GM18867 (cell line): Measurements from ENCODE around the gene HTRA2.

Experiments used
- ATAC-seq: cut with Tn5 transposase; IDR thresholded peaks from one replicate; pipeline ENCODE4 v1.9.1; 2021; ENCODE audit warnings: mild to moderate bottlenecking, moderate library complexity; ENCODE audit not compliant: unreplicated experiment

HTRA2 gene

GRCh38 chr2:74515271-74515980, 14.3 kb upstream of the HTRA2 start:
- ATAC-seq = no peak

GRCh38 chr2:74515981-74516633, 13.6 kb upstream of the HTRA2 start:
- ATAC-seq = no peak

GRCh38 chr2:74516650-74517049, 13.1 kb upstream of the HTRA2 start:
- no peak for ATAC-seq

- ATAC-seq = no peak
Measured at GRCh38 chr2:74522516-74522915, 7.2 kb upstream of the HTRA2 start.

GRCh38 chr2:74524005-74524404, 5.7 kb upstream of the HTRA2 start:
- ATAC-seq = no peak

- ATAC-seq = no peak
Measured at GRCh38 chr2:74524955-74525716, 4.6 kb upstream of the HTRA2 start.

GRCh38 chr2:74525717-74526648, 3.8 kb upstream of the HTRA2 start, which contains the start of gene DQX1:
Gene DQX1 (minus strand): TSS chr2:74526231. CDS start chr2:74525729, 502 bp downstream.
- ATAC-seq = no peak

GRCh38 chr2:74526649-74527230, 3.0 kb upstream of the HTRA2 start:
- ATAC-seq = no peak

GRCh38 chr2:74527741-74528140, 2.0 kb upstream of the HTRA2 start:
- no peak for ATAC-seq

- peak; percentile 7 for ATAC-seq
Measured at GRCh38 chr2:74528600-74529356, 955 bp upstream of the HTRA2 start.

- ATAC-seq = peak; percentile 23
Measured at GRCh38 chr2:74530239-74531187, 780 bp downstream of the HTRA2 start.

- no peak for ATAC-seq
Measured at GRCh38 chr2:74531666-74532065, 1.9 kb downstream of the HTRA2 start.

- ATAC-seq = no peak
Measured at GRCh38 chr2:74532222-74532621, 2.5 kb downstream of the HTRA2 start.

GRCh38 chr2:74533464-74533863, 3.7 kb downstream of the HTRA2 start:
- no peak for ATAC-seq

- no peak for ATAC-seq
Measured at GRCh38 chr2:74534411-74534810, 4.7 kb downstream of the HTRA2 start.

GRCh38 chr2:74535440-74535965, 5.8 kb downstream of the HTRA2 start:
- ATAC-seq = no peak

- ATAC-seq = no peak
Measured at GRCh38 chr2:74536166-74536950, 6.6 kb downstream of the HTRA2 start.
